ENCODE results near the gene SH3BGRL3.
"Not testable (repeated sequence)": the region's sequence is repeated elsewhere in the genome, so short reads cannot be mapped to it uniquely, and the experiment has no call there.

SH3BGRL3 gene

DNA sequence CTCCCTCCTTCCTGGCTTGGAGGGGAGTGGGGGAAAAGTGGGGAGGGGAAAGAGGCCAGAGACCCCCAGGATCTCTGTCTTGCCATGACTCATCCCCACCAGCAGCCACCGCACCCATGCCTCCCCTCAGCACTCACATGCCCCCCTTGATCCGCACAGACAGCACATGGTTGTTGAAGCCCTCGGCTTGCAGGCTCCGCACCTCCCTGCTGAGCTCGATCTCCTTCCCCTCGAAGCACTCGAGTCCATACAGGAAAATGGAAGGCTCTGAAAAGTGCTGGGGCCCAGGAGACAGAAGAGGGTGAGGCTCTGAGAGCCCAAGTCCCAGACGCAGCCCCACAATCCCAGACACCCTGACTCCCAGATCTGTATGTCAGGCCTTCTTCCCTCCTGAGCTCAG is 48.7 kb downstream of the SH3BGRL3 start:
- no peaks in the 10 kb centered on the region for H3K4me1 ChIP-seq (ENCODE audit: control insufficient read depth, low read depth, low read length)
- no peak overlapping the region for H3K4me3 ChIP-seq (ENCODE audit: low read length)
- no peak overlapping the region for H2BK15ac ChIP-seq (replicated peaks; ENCODE audit: low read depth)
- no peak overlapping the region for H3K4ac ChIP-seq (ENCODE audit: low read depth, low read length)
- H3K18ac ChIP-seq (ENCODE audit: low read length): no peak overlapping the region
- H3K23ac ChIP-seq (ENCODE audit: low read length): no peak overlapping the region
- no peak overlapping the region for H3K27ac ChIP-seq (ENCODE audit: low read depth, low read length)
- no peaks in the 10 kb centered on the region for H3K36me3 ChIP-seq (ENCODE audit: control insufficient read depth, insufficient read depth, low read length)
- H3K27me3 ChIP-seq (ENCODE audit: insufficient read depth, low read length, poor library complexity): no peaks in the 10 kb centered on the region
- H3K79me2 ChIP-seq (ENCODE audit: control insufficient read depth, insufficient read depth, low read length): no peaks in the 10 kb centered on the region
- H2BK120ac ChIP-seq (ENCODE audit: low read depth, low read length): no peak overlapping the region
- no peak overlapping the region for H2BK5ac ChIP-seq (ENCODE audit: low read length)
- no peak overlapping the region for H3K9ac ChIP-seq (ENCODE audit: low read length)
- no CpG with 5 or more reads among the region's 8 CpGs for WGBS (ENCODE audit: extremely low coverage, insufficient coverage, low lambda C conversion rate)
- no peak overlapping the region for H3K56ac ChIP-seq (ENCODE audit: low read length)
- DNase-seq: no peak
- H3K79me1 ChIP-seq (ENCODE audit: low read length): no peaks in the 10 kb centered on the region
- no peak overlapping the region for H2AK5ac ChIP-seq (ENCODE audit: low read length)
- no peak overlapping the region for H4K8ac ChIP-seq (ENCODE audit: low read depth, low read length)
- H4K5ac ChIP-seq (ENCODE audit: low read length): no peak overlapping the region
- no peak overlapping the region for H3K4me2 ChIP-seq (ENCODE audit: low read length)

- not testable (repeated sequence) for H3K27ac ChIP-seq (ENCODE audit: low read depth, low read length); H2BK15ac ChIP-seq (replicated peaks; ENCODE audit: low read depth); H2BK5ac ChIP-seq (ENCODE audit: low read length); H3K4me2 ChIP-seq (ENCODE audit: low read length); H3K27me3 ChIP-seq (ENCODE audit: insufficient read depth, low read length, poor library complexity); H3K56ac ChIP-seq (ENCODE audit: low read length); H3K9ac ChIP-seq (ENCODE audit: low read length); H3K79me1 ChIP-seq (ENCODE audit: low read length); DNase-seq; H2BK120ac ChIP-seq (ENCODE audit: low read depth, low read length); H3K23ac ChIP-seq (ENCODE audit: low read length); H3K36me3 ChIP-seq (ENCODE audit: control insufficient read depth, insufficient read depth, low read length); H4K8ac ChIP-seq (ENCODE audit: low read depth, low read length); H3K4me3 ChIP-seq (ENCODE audit: low read length); H3K4me1 ChIP-seq (ENCODE audit: control insufficient read depth, low read depth, low read length); H3K18ac ChIP-seq (ENCODE audit: low read length); H2AK5ac ChIP-seq (ENCODE audit: low read length); H3K79me2 ChIP-seq (ENCODE audit: control insufficient read depth, insufficient read depth, low read length); H3K4ac ChIP-seq (ENCODE audit: low read depth, low read length); H4K5ac ChIP-seq (ENCODE audit: low read length)
- WGBS (ENCODE audit: extremely low coverage, insufficient coverage, low lambda C conversion rate): no CpG with 5 or more reads among the region's 4 CpGs
Observed at GRCh38 chr1:26329380-26329779, 49.5 kb downstream of the SH3BGRL3 start.

DNA sequence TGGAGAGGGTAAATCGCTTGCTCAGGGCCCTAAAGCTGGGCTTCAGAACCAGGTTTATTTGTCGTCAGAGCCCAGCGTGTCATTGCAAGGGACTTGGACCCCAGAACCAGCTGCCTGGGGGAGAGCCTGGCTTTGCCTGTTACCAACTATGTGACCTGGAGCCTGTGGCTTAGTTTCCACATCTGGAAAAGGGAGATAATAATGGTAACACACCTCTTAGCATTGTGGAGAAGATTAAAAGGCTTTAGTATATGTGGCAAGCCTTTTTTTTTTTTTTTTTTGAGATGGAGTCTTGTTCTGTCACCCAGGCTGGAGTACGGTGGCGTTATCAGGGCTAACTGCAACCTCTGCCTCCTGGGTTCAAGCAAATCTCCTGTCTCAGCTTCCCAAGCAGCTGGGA is 50.4 kb downstream of the SH3BGRL3 start:
- no peak overlapping the region for H3K4me3 ChIP-seq (ENCODE audit: low read length)
- H3K4me1 ChIP-seq (ENCODE audit: control insufficient read depth, low read depth, low read length): no peaks in the 10 kb centered on the region
- no peak overlapping the region for H3K4ac ChIP-seq (ENCODE audit: low read depth, low read length)
- no peaks in the 10 kb centered on the region for H3K79me2 ChIP-seq (ENCODE audit: control insufficient read depth, insufficient read depth, low read length)
- no peaks in the 10 kb centered on the region for H3K36me3 ChIP-seq (ENCODE audit: control insufficient read depth, insufficient read depth, low read length)
- H3K9ac ChIP-seq (ENCODE audit: low read length): no peak overlapping the region
- H2BK15ac ChIP-seq (replicated peaks; ENCODE audit: low read depth): no peak overlapping the region
- H3K27ac ChIP-seq (ENCODE audit: low read depth, low read length): no peak overlapping the region
- no peak overlapping the region for H3K18ac ChIP-seq (ENCODE audit: low read length)
- H3K56ac ChIP-seq (ENCODE audit: low read length): no peak overlapping the region
- H2BK5ac ChIP-seq (ENCODE audit: low read length): no peak overlapping the region
- WGBS (ENCODE audit: extremely low coverage, insufficient coverage, low lambda C conversion rate): no CpG with 5 or more reads among the region's 5 CpGs
- no peak overlapping the region for H2AK5ac ChIP-seq (ENCODE audit: low read length)
- no peak overlapping the region for H4K5ac ChIP-seq (ENCODE audit: low read length)
- H3K27me3 ChIP-seq (ENCODE audit: insufficient read depth, low read length, poor library complexity): no peaks in the 10 kb centered on the region
- H3K79me1 ChIP-seq (ENCODE audit: low read length): no peaks in the 10 kb centered on the region
- H2BK120ac ChIP-seq (ENCODE audit: low read depth, low read length): no peak overlapping the region
- H3K23ac ChIP-seq (ENCODE audit: low read length): no peak overlapping the region
- no peak overlapping the region for H4K8ac ChIP-seq (ENCODE audit: low read depth, low read length)
- no peak overlapping the region for H3K4me2 ChIP-seq (ENCODE audit: low read length)
- no peak for DNase-seq

Measured in mesendoderm (in vitro differentiated cells).